Islet of Langerhans (tissue), 1 donor: Measurements from ENCODE around the gene CTDNEP1.

ENCODE experiments used
- FAIRE-seq: peaks from one replicate; lab custom pipeline; 2011; peaks lifted over from hg19 to GRCh38; lab: Jason Lieb, UNC

CTDNEP1 gene

GRCh38 chr17:7251661-7252175 is at the start of gene CTDNEP1:
Gene CTDNEP1, minus strand, starts transcription at chr17:7251734. Its CDS starts 438 bp downstream, at chr17:7251296.
- peak; percentile 96 for FAIRE-seq

DNA sequence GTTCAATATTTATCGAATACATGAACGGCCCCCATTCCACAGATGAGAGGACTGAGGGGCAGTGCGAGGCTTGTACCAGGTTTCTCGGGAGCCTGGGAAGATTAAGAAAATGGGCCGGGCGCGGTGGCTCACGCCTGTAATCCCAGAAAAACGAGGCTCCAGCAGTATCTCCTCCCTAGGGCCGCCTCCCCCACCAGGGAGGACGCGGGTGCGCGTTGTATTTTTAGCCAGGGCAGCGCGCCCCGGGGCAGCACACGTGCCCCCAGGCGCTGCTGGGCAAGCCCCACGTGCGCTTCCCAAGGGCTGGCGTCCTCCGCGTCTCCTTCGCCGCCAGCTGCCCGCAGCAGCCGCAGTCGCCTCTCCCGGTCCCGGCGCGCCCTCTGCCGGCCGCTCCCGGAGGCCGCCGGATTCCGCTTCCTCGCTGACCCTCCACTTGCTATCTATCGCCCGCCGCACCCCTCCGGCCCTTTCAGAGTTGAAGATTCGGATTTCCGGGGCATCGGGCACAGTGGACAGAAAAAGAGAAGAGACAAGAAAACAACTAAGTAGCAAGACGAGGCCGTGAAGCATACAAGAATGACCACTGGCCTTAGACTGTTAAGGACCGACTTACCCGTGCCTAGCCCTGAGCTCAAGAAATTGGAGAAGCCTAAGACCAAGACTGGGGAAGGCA is 44.8 kb upstream of the CTDNEP1 start:
- no peak for FAIRE-seq

DNA sequence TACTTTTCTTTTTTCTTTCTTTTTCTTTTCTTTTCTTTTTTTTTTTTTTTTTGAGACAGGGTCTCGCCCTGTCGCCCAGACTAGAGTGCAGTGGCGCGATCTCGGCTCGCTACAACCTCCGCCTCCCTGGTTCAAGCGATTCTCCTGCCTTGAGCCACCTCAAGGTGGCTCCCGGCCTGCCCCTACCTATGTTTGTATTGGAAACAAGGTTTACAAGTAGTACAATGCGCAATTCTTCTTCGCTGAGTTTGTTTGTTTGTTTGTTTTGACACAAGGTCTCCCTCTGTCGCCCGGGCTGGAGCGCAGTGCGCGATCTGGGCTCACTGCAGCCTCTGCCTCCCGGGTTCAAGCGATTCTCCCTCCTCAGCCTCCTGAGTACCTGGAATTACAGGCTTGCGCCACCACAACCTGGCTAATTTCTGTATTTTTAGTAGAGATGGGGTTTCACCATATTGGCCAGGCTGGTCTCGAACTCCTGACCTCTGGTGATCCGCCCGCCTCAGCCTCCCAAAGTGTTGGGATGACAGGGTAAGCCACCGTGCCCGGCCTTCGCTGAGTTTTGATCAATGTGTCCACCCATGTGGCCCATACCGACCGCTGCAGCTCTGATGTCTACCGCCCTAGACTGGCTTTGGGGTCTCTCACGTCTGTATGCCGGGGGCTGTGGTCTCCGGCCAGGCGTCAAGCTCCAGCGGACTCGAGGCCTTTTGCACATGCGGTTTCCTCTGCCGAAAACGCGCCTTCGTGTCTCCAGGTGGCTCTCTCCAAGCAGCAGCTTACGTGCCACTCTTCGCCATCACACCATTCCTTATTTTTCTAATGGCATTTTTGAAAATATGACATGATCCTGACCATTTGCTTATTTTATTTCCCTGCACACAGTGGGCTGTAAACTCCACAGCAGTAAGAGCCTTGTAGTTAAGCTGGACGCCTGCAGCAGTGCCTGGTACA is 44.0 kb upstream of the CTDNEP1 start:
- no peak for FAIRE-seq

GRCh38 chr17:7294614-7295153 is 43.1 kb upstream of the CTDNEP1 start, which contains the start of gene YBX2:
Gene YBX2, minus strand, starts transcription at chr17:7294639. Its CDS starts 139 bp downstream, at chr17:7294500.
- no peak for FAIRE-seq

DNA sequence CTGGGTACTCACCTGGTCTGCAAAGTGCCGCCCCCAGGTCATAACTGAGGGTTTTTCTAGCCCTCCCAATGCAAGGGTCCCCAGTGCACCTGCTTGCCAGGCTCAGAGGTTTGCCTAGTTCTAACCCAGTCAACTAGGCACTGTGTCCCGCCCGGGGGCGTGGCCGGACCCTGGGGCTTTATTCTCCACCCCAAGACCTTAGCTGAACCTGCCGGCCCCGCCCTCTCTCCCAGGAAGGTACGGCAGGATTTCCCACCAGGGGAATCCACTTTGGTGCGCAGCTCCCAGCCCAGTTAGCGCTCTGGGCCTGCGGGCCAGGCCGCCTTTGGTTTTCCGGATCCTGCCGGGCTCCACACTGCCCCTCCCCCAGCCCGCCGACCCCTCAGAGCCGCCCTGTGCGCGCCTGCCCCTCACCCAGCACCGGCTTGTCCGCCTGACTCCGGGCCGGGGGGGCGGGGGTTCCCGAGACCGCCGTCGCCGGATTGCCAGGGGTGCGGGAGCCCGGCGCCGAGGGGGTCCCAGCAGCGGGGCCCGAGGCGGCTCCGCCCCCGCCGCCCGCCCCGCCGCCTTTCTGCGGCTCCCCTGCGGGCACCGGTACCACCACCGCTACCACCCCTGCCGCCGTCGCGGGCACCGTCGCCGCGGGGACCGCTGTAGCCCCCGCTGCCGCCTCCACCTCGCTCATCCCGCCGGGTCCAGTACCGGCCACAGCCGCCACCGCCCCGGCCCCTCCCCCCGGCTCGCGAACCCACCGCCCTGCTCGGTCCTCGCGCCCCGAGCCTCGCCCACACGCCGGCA is 42.5 kb upstream of the CTDNEP1 start:
- no peak for FAIRE-seq

DNA sequence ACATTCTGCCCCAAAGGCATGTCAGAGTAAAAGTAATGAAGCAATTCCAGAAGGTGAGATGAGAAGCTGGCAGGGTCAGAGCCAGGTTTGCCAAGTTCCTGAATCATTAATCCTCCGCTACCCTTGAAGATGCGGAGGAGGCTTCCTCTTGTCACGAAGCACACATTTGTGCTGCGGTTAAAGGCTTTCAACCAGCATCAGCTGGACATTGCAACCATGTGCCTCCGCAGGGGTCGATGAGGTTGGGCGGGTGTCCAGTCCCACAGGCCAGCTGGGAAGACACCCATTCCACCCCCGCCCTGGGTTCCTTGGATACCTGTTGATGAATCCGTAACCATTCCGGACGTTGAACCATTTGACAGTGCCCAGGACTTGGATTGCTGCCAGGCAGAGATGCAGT is 41.6 kb upstream of the CTDNEP1 start:
- FAIRE-seq: no peak

- no peak for FAIRE-seq
Observed at GRCh38 chr17:7292729-7293128, 41.2 kb upstream of the CTDNEP1 start.

- FAIRE-seq: no peak
Observed at GRCh38 chr17:7292194-7292593, 40.7 kb upstream of the CTDNEP1 start.

DNA sequence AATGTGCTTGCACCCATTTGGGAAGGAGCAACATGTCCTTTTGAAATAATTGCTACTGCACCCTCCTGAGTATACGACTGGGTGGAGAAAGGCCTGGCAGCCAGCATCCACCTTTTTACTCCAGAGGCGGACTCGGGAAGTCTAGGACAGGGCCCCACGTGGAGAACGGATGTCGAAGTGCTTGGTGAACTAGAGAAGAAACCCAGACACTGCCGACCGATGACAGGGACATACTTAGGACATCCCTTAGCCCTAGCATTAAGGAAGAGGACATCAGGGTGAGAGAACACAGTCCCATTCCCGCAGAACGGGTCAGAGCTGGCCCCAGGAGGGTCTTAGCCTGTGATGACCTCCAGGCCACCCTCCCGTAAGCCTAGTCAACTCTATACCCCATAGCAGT is 39.2 kb upstream of the CTDNEP1 start:
- FAIRE-seq: no peak

GRCh38 chr17:7290166-7290565 is 38.6 kb upstream of the CTDNEP1 start:
- no peak for FAIRE-seq

DNA sequence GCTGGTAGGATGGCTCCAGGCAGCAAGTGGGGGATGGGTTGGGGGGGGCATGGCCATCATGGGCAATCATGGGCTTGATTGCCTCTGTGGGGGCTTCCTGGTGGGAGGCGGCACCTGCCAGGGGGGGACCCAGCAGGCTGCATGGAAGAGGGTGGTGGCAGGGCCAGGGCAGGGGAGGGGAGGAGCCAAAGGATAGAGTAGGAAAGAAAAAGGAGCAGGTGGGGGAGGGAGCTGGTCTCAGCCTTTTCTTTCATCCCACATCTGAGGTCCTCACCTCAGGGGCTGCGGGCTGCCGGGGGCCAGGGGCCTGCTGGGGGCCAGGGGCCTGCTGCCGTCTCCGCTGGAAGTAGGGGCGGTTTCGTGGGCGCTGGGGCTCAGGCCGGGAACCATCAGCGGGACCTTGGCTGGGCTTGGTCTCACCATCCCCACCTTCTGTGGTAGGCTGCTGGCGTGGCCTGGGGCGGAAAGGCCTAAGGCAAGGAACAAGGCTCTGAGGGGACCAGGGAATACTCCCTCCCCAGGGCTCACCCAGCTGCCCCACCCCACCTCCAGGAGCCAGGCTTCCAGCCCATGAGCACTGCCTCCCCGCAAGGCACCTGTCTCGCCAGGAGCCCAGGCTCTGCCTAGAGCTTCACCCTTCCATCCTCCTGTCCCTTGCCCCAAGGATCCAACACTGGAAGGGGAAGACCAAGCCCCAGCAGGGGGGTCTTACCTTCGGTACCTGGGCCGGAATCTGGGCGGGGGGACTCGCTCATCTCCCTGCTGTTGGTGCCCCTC is 37.9 kb upstream of the CTDNEP1 start:
- no peak for FAIRE-seq

GRCh38 chr17:7285679-7286078 is 34.1 kb upstream of the CTDNEP1 start:
- no peak for FAIRE-seq

GRCh38 chr17:7284911-7285310 is 33.4 kb upstream of the CTDNEP1 start:
- FAIRE-seq: no peak

- FAIRE-seq: no peak
Observed at GRCh38 chr17:7283471-7284216, 32.1 kb upstream of the CTDNEP1 start.

DNA sequence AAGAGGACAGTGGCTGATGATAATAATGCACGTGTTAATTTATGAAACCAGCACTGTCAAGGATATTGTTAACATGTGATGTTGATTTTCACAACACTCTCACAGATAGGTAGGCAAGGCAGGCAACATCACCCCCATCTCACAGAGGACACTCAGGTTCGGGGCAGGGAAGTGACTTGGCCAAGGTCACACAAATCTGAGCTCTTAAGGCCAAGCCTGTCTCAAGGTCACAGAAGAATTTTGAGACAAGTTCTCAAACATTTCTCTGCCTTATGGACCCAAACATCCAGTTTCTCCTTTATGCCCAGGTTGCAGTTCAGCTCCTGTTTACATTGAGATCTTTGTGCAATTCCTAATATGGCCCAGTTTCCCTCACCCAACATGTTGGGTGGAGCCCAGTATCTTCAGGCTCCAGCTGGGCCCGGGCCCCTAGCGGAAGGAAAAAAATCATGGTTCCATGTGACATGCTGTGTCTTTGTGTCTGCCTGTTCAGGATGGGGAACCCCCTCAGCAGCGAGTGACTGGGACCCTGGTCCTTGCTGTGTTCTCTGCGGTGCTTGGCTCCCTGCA is 31.3 kb upstream of the CTDNEP1 start:
- FAIRE-seq: no peak

- FAIRE-seq: no peak
Observed at GRCh38 chr17:7281953-7282751, 30.6 kb upstream of the CTDNEP1 start.

- FAIRE-seq: no peak
Observed at GRCh38 chr17:7281074-7281952, 29.8 kb upstream of the CTDNEP1 start, which contains the start of gene SLC2A4. Gene SLC2A4, plus strand, starts transcription at chr17:7281718. Its CDS starts 217 bp downstream, at chr17:7281935.

GRCh38 chr17:7280519-7281073 is 29.1 kb upstream of the CTDNEP1 start:
- peak; percentile 45 for FAIRE-seq
